Posterior cingulate gyrus (tissue), 11 donors: ENCODE data around the gene DIPK1C.

ENCODE experiments used
- DNase-seq, 10 donors: peaks; one replicate each; pipeline versions ENCODE4 v3.0.0 to v3.0.0-alpha.2; 2020 to 2021; ENCODE audit warnings: mixed read lengths in 3 of 10
- intact Hi-C: fragments of 100-400 bp; cut with DNase I; formaldehyde crosslinking; loops from one replicate; pipeline ENCODE4 v1.15.1; 2023

Gene DIPK1C

GRCh38 chr18:74455386-74455785 lies 1.7 kb downstream of the DIPK1C start:
- DNase-seq, result no peak
- intact Hi-C loops, result no loop called here

GRCh38 chr18:74454279-74454751 lies 2.8 kb downstream of the DIPK1C start:
- DNase-seq, result peak; percentile 37 to 88 (median 50)
- intact Hi-C loops, result loop anchor here (5.0 kb wide), 1 partner anchor 42 kb away; no protein-coding TSS in a partner anchor

- no peak for DNase-seq
- intact Hi-C loops, result loop anchor here (5.0 kb wide), 1 partner anchor 41 kb away; no protein-coding TSS in a partner anchor
These were observed 3.4 kb downstream of the DIPK1C start for GRCh38 chr18:74453642-74454198.

- no peak for DNase-seq
- intact Hi-C loops, result loop anchor here (5.0 kb wide), 1 partner anchor 41 kb away; no protein-coding TSS in a partner anchor
These were observed 4.0 kb downstream of the DIPK1C start for GRCh38 chr18:74453016-74453566.

GRCh38 chr18:74451148-74451547 lies 6.0 kb downstream of the DIPK1C start:
- intact Hi-C loops, result loop anchor here (5.0 kb wide), 1 partner anchor 39 kb away; no protein-coding TSS in a partner anchor

GRCh38 chr18:74450626-74451025 lies 6.5 kb downstream of the DIPK1C start:
- DNase-seq, result peak in 8 of 10 donors; percentile 22 to 91 (median 48)
- intact Hi-C loops, result loop anchor here (5.0 kb wide), 1 partner anchor 38 kb away; no protein-coding TSS in a partner anchor

More at GRCh38 chr18:74451148-74451547, 6.0 kb downstream of the DIPK1C start:
- peak in 1 of 10 donors; percentile 59 for DNase-seq

- intact Hi-C loops, result no loop called here
- peak in 1 of 10 donors; percentile 63 for DNase-seq
These were observed 9.5 kb downstream of the DIPK1C start for GRCh38 chr18:74447404-74448152.

GRCh38 chr18:74446631-74447403 lies 10.3 kb downstream of the DIPK1C start:
- intact Hi-C loops, result no loop called here

GRCh38 chr18:74446178-74446577 lies 10.9 kb downstream of the DIPK1C start:
- no peak for DNase-seq
- intact Hi-C loops, result no loop called here

More at GRCh38 chr18:74446631-74447403, 10.3 kb downstream of the DIPK1C start:
- peak in 1 of 10 donors; percentile 73 for DNase-seq

- intact Hi-C loops, result no loop called here
- no peak for DNase-seq
These were observed 11.5 kb downstream of the DIPK1C start for GRCh38 chr18:74445585-74445984.

GRCh38 chr18:74444104-74444503 lies 13.0 kb downstream of the DIPK1C start:
- no peak for DNase-seq
- intact Hi-C loops, result no loop called here

- DNase-seq, result no peak
- intact Hi-C loops, result no loop called here
These were observed 16.2 kb downstream of the DIPK1C start for GRCh38 chr18:74440808-74441427.

GRCh38 chr18:74438091-74438490 lies 19.0 kb downstream of the DIPK1C start:
- intact Hi-C loops, result no loop called here
- peak in 1 of 10 donors; percentile 29 for DNase-seq

- DNase-seq, result peak in 1 of 10 donors; percentile 69
- intact Hi-C loops, result no loop called here
These were observed 20.8 kb downstream of the DIPK1C start for GRCh38 chr18:74436158-74436769.

- peak in 1 of 10 donors; percentile 25 for DNase-seq
- intact Hi-C loops, result no loop called here
These were observed 21.4 kb downstream of the DIPK1C start for GRCh38 chr18:74435740-74436139.

- DNase-seq, result peak in 1 of 10 donors; percentile 62
- intact Hi-C loops, result no loop called here
These were observed 22.6 kb downstream of the DIPK1C start for GRCh38 chr18:74434466-74434865.

- intact Hi-C loops, result no loop called here
- no peak for DNase-seq
These were observed 26.1 kb downstream of the DIPK1C start for GRCh38 chr18:74430806-74431571.

- no peak for DNase-seq
- intact Hi-C loops, result no loop called here
These were observed 26.9 kb downstream of the DIPK1C start for GRCh38 chr18:74430231-74430630.

GRCh38 chr18:74429096-74429495 lies 28.0 kb downstream of the DIPK1C start:
- DNase-seq, result no peak
- intact Hi-C loops, result no loop called here
